GM13977 (cell line): ENCODE measurements around the gene TAF13.

Experiments used
- DNase-seq: peaks from one replicate; pipeline ENCODE4 v3.0.0; 2012; ENCODE audit warnings: low spot score
- in situ Hi-C: fragments of 300-500 bp; cut with MboI; formaldehyde crosslinking; loops from one replicate; pipeline ENCODE4 v1.12.0; 2022; ENCODE audit warnings: low sequenced_read_pairs, low pct_unique_long_range_greater_than_20kb, mixed read lengths, inconsistent platforms; ENCODE audit not compliant: unreplicated experiment
- TF ChIP-seq, protein P1 (sequence below): IDR thresholded peaks from 2 replicates; pipeline ENCODE4 v1.5.1; 2012; ENCODE audit warnings: mild to moderate bottlenecking, control low read depth; ENCODE audit not compliant: insufficient read depth; ENCODE audit errors: extremely low read depth, missing control alignments

TAF13 gene

DNA sequence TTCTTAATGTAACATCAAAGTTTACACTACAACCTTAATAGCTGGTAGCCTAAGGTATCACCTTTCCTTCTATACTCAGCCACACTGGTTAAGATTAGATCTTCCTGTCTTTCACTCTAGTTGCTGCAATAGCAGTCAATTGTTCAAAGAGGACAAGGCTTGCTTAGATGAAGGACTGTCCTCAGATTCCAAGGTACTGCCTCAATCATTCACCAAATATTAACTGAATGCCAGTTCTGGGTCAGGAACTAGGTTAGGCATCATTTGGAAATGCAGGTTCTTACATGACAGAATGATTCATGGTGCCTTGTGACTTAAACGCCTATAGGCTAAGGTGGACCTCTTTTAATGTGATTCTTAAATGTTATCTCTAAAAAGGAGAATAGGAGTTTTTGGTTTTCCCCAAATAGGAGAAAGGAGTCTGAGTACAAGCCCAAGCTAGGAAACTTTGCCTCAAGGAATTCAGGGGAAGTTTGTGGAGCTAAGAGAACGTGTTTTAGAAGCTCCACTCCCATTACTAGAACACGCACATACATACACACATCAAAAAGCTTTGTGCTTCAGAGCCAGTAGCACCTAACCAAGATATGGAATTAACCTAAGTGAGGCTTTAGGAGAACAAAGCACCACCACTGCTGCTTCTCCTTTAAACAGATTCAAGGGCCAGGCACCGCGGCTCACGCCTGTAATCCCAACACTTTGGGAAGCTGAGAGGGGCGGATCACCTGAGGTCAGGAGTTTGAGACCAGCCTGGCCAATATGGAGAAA is 25.4 kb downstream of the TAF13 start:
- TF ChIP-seq, protein P1, sequence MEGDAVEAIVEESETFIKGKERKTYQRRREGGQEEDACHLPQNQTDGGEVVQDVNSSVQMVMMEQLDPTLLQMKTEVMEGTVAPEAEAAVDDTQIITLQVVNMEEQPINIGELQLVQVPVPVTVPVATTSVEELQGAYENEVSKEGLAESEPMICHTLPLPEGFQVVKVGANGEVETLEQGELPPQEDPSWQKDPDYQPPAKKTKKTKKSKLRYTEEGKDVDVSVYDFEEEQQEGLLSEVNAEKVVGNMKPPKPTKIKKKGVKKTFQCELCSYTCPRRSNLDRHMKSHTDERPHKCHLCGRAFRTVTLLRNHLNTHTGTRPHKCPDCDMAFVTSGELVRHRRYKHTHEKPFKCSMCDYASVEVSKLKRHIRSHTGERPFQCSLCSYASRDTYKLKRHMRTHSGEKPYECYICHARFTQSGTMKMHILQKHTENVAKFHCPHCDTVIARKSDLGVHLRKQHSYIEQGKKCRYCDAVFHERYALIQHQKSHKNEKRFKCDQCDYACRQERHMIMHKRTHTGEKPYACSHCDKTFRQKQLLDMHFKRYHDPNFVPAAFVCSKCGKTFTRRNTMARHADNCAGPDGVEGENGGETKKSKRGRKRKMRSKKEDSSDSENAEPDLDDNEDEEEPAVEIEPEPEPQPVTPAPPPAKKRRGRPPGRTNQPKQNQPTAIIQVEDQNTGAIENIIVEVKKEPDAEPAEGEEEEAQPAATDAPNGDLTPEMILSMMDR, result no peak
- in situ Hi-C loops, result no loop called here

DNA sequence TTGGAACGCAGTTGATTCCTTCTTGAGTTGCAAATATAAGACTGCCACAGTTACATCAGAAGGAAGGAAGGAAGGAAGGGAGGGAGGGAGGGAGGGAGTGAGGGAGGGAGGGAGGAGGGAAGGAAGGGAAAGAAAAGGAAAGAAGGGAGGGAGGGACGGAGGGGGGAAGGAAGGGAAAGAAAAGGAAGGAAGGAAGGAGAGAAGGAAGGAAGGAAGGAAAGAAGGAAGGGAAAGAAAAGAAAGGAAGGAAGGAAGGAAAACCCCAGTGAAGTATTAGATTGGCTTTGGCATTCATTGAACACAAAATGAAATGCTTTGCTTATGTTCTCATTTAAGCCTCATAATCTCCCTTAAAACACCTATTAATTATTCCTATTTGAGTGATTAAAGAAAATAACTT is 27.5 kb downstream of the TAF13 start:
- TF ChIP-seq, protein P1, result no peak
- DNase-seq, result no peak
- in situ Hi-C loops, result no loop called here

More for the DNA sequence above, 25.4 kb downstream of the TAF13 start:
- DNase-seq, result no peak

GRCh38 chr1:109047339-109047738 is 28.5 kb downstream of the TAF13 start:
- TF ChIP-seq, protein P1, result no peak
- in situ Hi-C loops, result no loop called here
- no peak for DNase-seq

DNA sequence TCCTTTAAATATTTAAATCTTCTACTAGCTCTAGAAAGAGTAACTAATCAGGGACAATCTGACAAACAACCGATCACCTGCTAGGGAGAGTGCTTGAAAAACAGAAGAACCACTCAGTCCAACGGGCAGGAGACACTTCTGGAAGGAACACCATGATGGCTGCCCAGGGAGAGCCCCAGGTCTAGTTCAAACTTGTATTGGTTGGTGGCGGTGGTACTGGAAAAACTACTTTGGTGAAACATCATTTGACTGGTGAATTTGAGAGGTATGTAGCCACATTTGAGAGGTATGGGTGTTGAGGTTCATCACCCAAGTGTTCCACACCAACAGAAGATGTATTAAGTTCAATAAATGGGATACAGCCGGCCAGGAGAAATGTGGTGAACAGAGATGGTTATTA is 29.1 kb downstream of the TAF13 start:
- TF ChIP-seq, protein P1, result no peak
- DNase-seq, result no peak
- in situ Hi-C loops, result no loop called here

GRCh38 chr1:109045595-109045994 is 30.2 kb downstream of the TAF13 start:
- TF ChIP-seq, protein P1, result no peak
- no peak for DNase-seq
- in situ Hi-C loops, result no loop called here

DNA sequence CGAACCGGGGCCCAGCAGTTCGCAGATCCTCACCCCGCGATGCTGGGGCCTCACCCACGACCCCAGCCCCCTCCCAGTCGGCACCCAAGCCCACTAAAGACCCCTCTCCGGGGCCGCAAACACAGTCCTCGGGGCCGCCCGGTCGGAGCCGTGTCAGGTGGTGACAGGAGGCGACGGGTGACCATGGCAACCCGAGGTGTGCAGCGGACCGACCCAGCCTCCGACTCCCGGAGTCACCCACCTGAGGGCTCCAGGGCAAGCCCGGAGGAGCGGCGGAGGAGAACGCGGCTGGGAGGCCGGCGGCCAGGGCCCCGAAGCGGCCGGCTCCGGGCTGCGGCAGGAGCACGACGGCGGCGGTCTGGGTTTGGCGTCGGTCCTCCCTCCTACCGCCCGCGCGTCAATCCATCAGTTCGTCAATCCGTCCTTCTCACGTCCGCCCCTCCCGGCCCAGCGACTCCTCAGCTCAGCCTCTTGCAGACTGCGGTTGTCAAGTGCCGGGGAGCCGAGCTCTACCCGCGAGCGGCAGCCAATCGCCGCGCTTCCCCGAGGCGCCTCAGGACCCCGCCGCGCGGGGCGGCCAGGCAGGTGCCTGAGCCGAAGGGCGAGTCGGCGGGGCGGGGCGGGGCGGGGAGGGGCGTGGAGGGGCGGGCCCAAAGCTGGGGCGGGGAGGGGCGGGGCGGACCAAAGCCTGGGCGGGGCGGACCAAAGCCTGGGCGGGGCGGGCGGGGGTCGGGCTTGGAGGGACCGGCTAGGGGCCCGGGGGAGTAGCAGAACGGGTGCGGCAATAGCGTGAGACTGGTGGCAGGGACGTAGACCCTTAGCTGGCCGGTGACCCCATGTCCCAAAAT is 34.0 kb downstream of the TAF13 start, which contains the start of gene WDR47:
TSS of gene WDR47 (minus strand) at position 482 of the 848 bp plus-strand sequence. CDS start 18,590 bp downstream, outside the sequence.
- in situ Hi-C loops, result no loop called here
- TF ChIP-seq, protein P1, result no peak
- DNase-seq, result peak; percentile 99
